Mesothelial cell of epicardium (in vitro differentiated cells): ENCODE data around the gene IRGC. TPM values are rescaled to one million over a fixed set of nuclear protein-coding genes. Genes with fewer than 3 reads are reported as not detected.
"Not testable (repeated sequence)": the region's sequence is repeated elsewhere in the genome, so short reads cannot be mapped to it uniquely, and the experiment has no call there.

ENCODE experiments used
- DNase-seq, 2 experiments: peaks; one replicate each; pipeline ENCODE4 v3.0.0; 2021; ENCODE audit warnings: low spot score in 2 of 2; ENCODE audit not compliant: unreplicated experiment in 2 of 2
- H3K27ac Mint-ChIP-seq: 2 replicates; pipeline ENCODE4 v1.8.0; 2021; ENCODE audit warnings: mixed read lengths
- H3K27me3 Mint-ChIP-seq: 2 replicates; pipeline ENCODE4 v1.8.0; 2021; ENCODE audit warnings: low read depth, mixed read lengths
- H3K36me3 Mint-ChIP-seq: 2 replicates; pipeline ENCODE4 v1.8.0; 2021; ENCODE audit warnings: mixed read lengths
- H3K4me1 Mint-ChIP-seq: 2 replicates; pipeline ENCODE4 v1.8.0; 2021; ENCODE audit warnings: mixed read lengths
- H3K4me3 Mint-ChIP-seq: 2 replicates; pipeline ENCODE4 v1.8.0; 2021; ENCODE audit warnings: mild to moderate bottlenecking, moderate library complexity, mixed read lengths
- H3K9me3 Mint-ChIP-seq: 2 replicates; pipeline ENCODE4 v1.8.0; 2021; ENCODE audit warnings: mixed read lengths
- total RNA-seq: library from RNA; stranded (reverse); gene quantifications from 3 replicates; pipeline ENCODE4 v1.2.1, GENCODE V29; 2021
- TF ChIP-seq, protein P1 (sequence below): fragments of 200-600 bp; sonication (generic); IDR thresholded peaks from one replicate; pipeline ENCODE4 v1.5.0; 2021; ENCODE audit warnings: antibody characterized with exemption; ENCODE audit not compliant: unreplicated experiment

Gene IRGC
- total RNA-seq, 1 donor from 2014 or later: not detected

DNA sequence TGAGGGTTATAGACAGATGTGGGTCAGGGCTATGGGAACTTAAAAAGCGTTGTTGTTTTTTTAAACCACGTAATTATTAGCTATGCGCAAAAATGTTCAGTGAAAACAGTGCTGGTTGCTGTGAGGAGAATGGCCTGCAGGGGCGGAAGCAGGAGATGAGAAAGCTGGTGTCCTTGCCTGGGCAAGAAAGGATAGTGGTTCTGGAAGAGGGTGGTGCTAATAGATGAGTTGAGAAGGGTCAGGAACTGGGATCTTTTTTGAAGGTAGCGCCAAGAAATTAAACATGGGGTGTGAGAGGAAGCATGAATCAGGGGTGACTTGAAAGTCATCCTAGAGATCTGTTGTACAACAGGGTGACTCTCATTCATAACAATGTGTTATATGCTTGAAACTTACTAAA lies 43.6 kb downstream of the IRGC start:
- no peaks in the 10 kb centered on the region for H3K9me3 Mint-ChIP-seq
- H3K36me3 Mint-ChIP-seq: no peaks in the 10 kb centered on the region
- H3K4me1 Mint-ChIP-seq: peaks cover 19% of the 10 kb centered on the region
- no peak for DNase-seq
- H3K4me3 Mint-ChIP-seq: no peak overlapping the region
- H3K27me3 Mint-ChIP-seq: no peaks in the 10 kb centered on the region
- peak overlapping the region; percentile 4 for H3K27ac Mint-ChIP-seq
- TF ChIP-seq, protein P1, sequence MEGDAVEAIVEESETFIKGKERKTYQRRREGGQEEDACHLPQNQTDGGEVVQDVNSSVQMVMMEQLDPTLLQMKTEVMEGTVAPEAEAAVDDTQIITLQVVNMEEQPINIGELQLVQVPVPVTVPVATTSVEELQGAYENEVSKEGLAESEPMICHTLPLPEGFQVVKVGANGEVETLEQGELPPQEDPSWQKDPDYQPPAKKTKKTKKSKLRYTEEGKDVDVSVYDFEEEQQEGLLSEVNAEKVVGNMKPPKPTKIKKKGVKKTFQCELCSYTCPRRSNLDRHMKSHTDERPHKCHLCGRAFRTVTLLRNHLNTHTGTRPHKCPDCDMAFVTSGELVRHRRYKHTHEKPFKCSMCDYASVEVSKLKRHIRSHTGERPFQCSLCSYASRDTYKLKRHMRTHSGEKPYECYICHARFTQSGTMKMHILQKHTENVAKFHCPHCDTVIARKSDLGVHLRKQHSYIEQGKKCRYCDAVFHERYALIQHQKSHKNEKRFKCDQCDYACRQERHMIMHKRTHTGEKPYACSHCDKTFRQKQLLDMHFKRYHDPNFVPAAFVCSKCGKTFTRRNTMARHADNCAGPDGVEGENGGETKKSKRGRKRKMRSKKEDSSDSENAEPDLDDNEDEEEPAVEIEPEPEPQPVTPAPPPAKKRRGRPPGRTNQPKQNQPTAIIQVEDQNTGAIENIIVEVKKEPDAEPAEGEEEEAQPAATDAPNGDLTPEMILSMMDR: no peak

DNA sequence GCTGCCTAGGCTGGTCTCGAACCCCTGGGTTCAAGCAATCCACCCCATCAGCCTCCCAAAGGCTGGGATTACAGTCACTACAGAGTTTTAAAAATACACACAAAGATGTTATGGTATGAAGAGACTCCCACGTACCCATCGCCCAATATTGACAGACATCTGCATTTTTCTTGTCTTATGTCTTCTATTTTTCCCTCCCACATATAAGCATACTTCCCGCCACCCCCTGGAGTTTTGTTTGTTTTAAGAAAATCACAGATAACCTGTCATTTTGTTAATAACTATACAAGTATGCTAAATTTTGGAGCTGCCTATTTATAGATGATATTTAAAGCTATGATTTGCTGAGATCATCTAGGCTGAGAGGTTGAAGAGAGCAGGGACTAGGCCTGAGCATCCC lies 45.1 kb downstream of the IRGC start:
- Mint-ChIP-seq H3K9me3 (no peaks in the 10 kb centered on the region), H3K36me3 (no peaks in the 10 kb centered on the region), H3K27ac (no peak overlapping the region), H3K4me3 (no peak overlapping the region), H3K4me1 (peaks cover 12% of the 10 kb centered on the region), H3K27me3 (no peaks in the 10 kb centered on the region)
- DNase-seq: no peak
- TF ChIP-seq, protein P1: no peak

DNA sequence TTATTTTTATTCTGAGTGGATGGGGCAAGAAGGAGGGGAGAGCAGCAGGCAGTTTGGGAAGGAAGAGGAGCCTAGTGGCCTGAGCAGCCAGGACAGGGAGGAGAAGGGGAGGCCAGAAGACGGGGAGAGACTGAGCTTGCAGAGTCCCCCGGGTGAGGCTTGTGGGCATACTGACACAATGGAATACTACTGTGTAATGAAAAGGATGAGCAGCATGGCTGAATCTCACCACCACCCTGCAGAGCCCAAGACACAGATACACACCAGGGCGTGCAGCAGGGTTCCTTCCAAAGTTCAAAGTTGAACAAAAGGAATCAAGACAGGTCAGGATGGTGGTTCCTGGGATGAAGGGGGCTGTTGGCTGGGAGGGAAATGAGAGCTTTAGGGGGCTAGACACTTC lies 46.9 kb downstream of the IRGC start:
- Mint-ChIP-seq H3K27ac (no peak overlapping the region), H3K4me3 (no peak overlapping the region), H3K4me1 (peaks cover 7% of the 10 kb centered on the region)

DNA sequence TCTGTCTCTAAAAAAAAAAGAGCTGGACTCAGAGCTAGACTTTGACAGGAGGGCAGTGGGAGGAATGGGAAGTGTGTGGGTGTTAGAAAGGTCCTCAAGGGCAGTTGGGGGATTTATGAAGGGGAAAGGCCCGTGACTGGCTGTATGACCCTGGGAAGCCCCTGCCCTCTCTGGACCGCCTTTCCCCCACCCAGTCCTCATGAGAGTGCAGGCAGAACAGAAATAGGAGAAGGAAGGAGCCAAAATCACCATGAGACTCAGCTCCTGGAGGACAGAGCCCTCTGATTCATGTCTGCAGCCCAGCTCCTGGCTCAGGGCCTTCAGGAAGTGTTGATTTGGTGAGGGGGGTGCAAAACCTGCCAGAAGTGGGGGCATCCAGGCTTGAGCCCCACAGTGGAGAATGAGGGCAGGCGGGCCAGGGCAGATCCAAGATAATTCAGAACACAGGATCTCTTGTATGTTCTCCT lies 47.6 kb downstream of the IRGC start:
- H3K4me3 Mint-ChIP-seq: no peak overlapping the region
- TF ChIP-seq, protein P1: no peak
- H3K9me3 Mint-ChIP-seq: no peaks in the 10 kb centered on the region
- peaks cover 7% of the 10 kb centered on the region for H3K4me1 Mint-ChIP-seq
- no peaks in the 10 kb centered on the region for H3K36me3 Mint-ChIP-seq
- no peak overlapping the region for H3K27ac Mint-ChIP-seq
- H3K27me3 Mint-ChIP-seq: no peaks in the 10 kb centered on the region
- no peak for DNase-seq

More for the DNA sequence above, 46.9 kb downstream of the IRGC start:
- Mint-ChIP-seq H3K27me3 (no peaks in the 10 kb centered on the region), H3K36me3 (no peaks in the 10 kb centered on the region), H3K9me3 (no peaks in the 10 kb centered on the region)
- no peak for DNase-seq
- TF ChIP-seq, protein P1: no peak

DNA sequence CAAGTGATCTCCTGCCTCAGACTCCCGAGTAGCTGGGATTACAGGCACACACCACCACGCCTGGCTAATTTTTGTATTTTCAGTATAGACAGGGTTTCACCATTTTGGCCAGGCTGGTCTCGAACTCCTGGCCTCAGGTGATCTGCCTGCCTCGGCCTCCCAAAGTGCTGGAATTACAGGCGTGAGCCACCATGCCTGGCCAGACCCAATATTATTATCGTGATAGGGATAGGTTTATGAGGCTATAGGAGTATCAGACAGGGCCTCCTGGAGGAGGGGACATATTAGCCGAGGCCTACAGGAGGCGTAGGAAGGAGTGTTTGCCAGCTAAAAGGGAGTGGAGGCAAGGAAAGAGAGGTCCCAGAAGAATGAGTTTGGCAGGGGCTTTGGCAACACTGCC lies 48.8 kb downstream of the IRGC start:
- not testable (repeated sequence) for H3K4me3 Mint-ChIP-seq, H3K36me3 Mint-ChIP-seq, H3K27me3 Mint-ChIP-seq, H3K9me3 Mint-ChIP-seq, DNase-seq, H3K4me1 Mint-ChIP-seq
- peak overlapping the region; percentile 10 for H3K27ac Mint-ChIP-seq

DNA sequence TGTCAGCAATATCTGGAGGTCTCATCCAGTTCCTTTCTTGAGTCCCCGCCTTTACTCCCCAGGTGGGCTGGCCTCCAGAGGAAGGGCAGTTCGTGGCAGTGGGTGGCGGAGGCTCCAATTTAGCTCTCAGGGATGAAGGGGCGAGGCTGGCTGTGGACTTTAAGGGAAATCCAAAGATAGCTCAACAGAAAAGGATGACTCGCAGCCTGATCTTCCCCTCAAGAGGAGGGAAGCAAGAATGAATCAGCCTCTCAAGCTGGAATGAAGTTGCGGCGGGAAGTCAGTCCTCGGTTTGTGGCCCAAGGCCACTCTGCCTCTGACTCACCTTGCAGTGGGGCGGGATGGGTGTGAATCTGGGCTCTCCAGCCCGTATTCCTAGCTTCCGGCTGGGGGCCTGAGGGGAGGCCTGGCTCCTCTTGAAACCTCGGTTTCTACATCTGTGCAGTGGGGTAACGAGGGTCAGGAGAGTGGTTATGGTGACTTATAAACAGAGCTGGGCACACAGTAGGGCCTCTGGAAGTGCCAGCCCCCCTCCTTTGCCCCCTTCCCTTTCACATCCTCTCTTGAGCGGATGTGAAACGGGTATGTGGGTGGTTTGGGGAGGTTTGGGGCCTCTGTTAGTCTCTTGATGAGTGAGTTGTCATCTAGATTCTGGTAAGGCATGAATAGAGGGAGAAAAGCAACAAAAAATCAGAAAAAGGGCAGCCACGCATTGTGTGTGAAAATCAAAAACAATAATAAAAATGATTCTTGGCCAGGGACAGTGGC lies 49.4 kb downstream of the IRGC start:
- Mint-ChIP-seq H3K27ac (no peak overlapping the region), H3K4me1 (no peaks in the 10 kb centered on the region), H3K27me3 (no peaks in the 10 kb centered on the region), H3K36me3 (no peaks in the 10 kb centered on the region), H3K4me3 (no peak overlapping the region), H3K9me3 (no peaks in the 10 kb centered on the region)
- DNase-seq: no peak
- TF ChIP-seq, protein P1: no peak
